ENCODE results near the gene CLCN5. TPM values are rescaled to one million over a fixed set of nuclear protein-coding genes. Genes with fewer than 3 reads are reported as not detected.
A peak's percentile ranks its signal among the peaks of the same experiment; 100 is the strongest.

CLCN5 gene
- total and polyA plus RNA-seq, 2 of the 13 experiments (the other 11 are each of a cell fraction or from before 2014, with no cell fraction given) = 7.8 to 27.3 TPM

DNA sequence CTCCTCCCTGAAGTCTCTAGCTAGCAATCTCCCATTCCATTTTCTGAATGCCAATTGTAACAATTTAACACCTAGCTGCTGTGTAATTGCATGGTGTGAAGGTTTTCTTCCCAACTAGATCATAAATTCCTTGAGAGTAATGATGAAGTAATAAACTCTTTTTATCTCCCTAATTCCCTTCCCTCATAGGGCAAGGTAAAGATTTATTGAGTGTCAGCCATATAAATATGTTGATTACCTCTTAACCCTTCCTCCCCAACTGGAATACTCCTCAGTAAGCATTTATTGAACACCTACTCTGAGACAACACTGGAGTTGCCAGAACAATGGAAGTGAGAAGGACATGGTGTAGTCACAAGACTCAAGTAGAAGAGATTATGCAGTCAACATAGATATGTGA, 112.7 kb downstream of the CLCN5 start:
- no peaks in the 10 kb centered on the region for H3K9me3 ChIP-seq (ENCODE audit: low read length)
- DNase-seq (ENCODE audit: low spot score) (no peak), ATAC-seq (no peak), FAIRE-seq (no peak)
- no peak overlapping the region for H2AFZ ChIP-seq (ENCODE audit: low read length)
- H3K4me2 ChIP-seq (ENCODE audit: low read depth, low read length) = no peak overlapping the region
- H3K4me3 ChIP-seq (replicated peaks in 1 of 3; ENCODE audit: insufficient read depth in 1 of 3, low read depth in 2 of 3, low read length in 3 of 3) = no peak overlapping the region
- H3K4me1 ChIP-seq (ENCODE audit: insufficient read depth, low read length) = peaks cover 21% of the 10 kb centered on the region
- TF ChIP-seq, protein P1, sequence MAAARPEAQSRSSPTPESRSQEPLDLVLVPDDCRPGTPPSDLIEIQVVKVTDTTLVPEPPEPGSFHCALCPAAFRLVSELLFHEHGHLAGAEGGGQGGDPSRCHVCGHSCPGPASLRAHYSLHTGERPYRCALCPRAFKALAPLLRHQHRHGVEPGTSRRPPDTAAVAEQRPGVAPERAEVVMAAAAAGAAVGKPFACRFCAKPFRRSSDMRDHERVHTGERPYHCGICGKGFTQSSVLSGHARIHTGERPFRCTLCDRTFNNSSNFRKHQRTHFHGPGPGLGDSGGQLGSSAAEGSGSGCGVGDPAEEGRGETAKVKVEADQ (CRISPR knock-in tag; IDR thresholded peaks at IDR 0.05; ENCODE audit: borderline replicate concordance) = no peak
- TF ChIP-seq GTF2F1 (IDR thresholded peaks at IDR 0.05; ENCODE audit: low read length) = no peak
- TF ChIP-seq IKZF4 (CRISPR knock-in tag; IDR thresholded peaks at IDR 0.05; ENCODE audit: borderline replicate concordance, low read depth, not compliant biosample characterization) = no peak
- no peak for TF ChIP-seq SMAD9 (CRISPR knock-in tag; IDR thresholded peaks at IDR 0.05)
- no peak for TF ChIP-seq TP53 (CRISPR knock-in tag; conservative IDR thresholded peaks at IDR 0.05)
- no peak for TF ChIP-seq NKX3-1 (CRISPR knock-in tag; IDR thresholded peaks at IDR 0.05)
- no TSS peak for BruUV-seq (replicated peaks)
- H3K27me3 ChIP-seq (ENCODE audit: control insufficient read depth in 1 of 2, insufficient read depth in 2 of 2, low read length in 2 of 2) = no peaks in the 10 kb centered on the region
- H4K20me1 ChIP-seq (ENCODE audit: insufficient read depth, low read length) = no peaks in the 10 kb centered on the region
- ChIA-PET CTCF (ENCODE audit: low intra/inter-chr PET ratio, low total read pairs) (no interaction called here), POLR2A (no interaction called here)
- H3K9ac ChIP-seq (ENCODE audit: insufficient read depth, low read depth, low read length) = no peak overlapping the region
- H3K27ac ChIP-seq (ENCODE audit: extremely low read length, insufficient read depth, low read length) = no peak overlapping the region
- in situ Hi-C loops (cut with HindIII; ENCODE audit: extremely low pct_ligation_motif_present, low pct_unique_long_range_greater_than_20kb) = no loop called here
- no peaks in the 10 kb centered on the region for H3K79me2 ChIP-seq (ENCODE audit: insufficient read depth, low read length)
- intact Hi-C loops (cut with micrococcal nuclease; ENCODE audit: unreplicated experiment) = no loop called here
- no peaks in the 10 kb centered on the region for H3K36me3 ChIP-seq (replicated peaks in 1 of 2; ENCODE audit: control insufficient read depth in 1 of 2, insufficient read depth in 2 of 2, low read length in 2 of 2)

DNA sequence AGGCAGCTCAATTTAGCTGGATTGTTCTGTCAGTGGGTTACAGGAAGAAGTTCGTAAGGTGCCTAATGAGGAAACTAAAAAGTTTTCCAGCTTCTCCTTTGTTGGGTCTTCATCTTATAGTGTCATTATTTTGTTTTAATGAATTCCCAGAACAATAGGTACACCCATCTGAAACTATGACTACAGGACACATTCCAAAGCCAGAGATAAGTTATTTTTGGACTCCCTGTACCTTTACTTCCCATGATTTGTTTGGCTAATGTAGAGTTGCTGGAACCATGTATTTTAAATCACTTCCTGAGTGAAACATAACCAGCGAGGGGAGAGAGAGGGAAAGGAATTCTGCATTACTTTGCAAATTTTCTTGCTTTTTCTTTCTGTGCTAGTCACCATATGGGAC, 114.0 kb downstream of the CLCN5 start:
- no TSS peak for BruUV-seq (replicated peaks)
- ChIA-PET POLR2A (no interaction called here), CTCF (ENCODE audit: low intra/inter-chr PET ratio, low total read pairs) (no interaction called here)
- no peaks in the 10 kb centered on the region for H3K79me2 ChIP-seq (ENCODE audit: insufficient read depth, low read length)
- H3K4me2 ChIP-seq (ENCODE audit: low read depth, low read length) = no peak overlapping the region
- no peak overlapping the region for H3K9ac ChIP-seq (ENCODE audit: insufficient read depth, low read depth, low read length)
- ATAC-seq (no peak), FAIRE-seq (peak; percentile 48), DNase-seq (ENCODE audit: low spot score) (no peak)
- WGBS (ENCODE audit: low lambda C conversion rate) = 81% methylated on average over 2 of the region's 2 CpGs
- no peaks in the 10 kb centered on the region for H3K9me3 ChIP-seq (ENCODE audit: low read length)
- H3K27ac ChIP-seq (ENCODE audit: extremely low read length, insufficient read depth, low read length) = no peak overlapping the region
- H3K4me3 ChIP-seq (replicated peaks in 1 of 3; ENCODE audit: insufficient read depth in 1 of 3, low read depth in 2 of 3, low read length in 3 of 3) = no peak overlapping the region
- no peaks in the 10 kb centered on the region for H3K36me3 ChIP-seq (replicated peaks in 1 of 2; ENCODE audit: control insufficient read depth in 1 of 2, insufficient read depth in 2 of 2, low read length in 2 of 2)
- peaks cover 21% of the 10 kb centered on the region for H3K4me1 ChIP-seq (ENCODE audit: insufficient read depth, low read length)
- H2AFZ ChIP-seq (ENCODE audit: low read length) = no peak overlapping the region
- no peaks in the 10 kb centered on the region for H4K20me1 ChIP-seq (ENCODE audit: insufficient read depth, low read length)
- intact Hi-C loops (cut with micrococcal nuclease; ENCODE audit: unreplicated experiment) (no loop called here), in situ Hi-C loops (cut with HindIII; ENCODE audit: extremely low pct_ligation_motif_present, low pct_unique_long_range_greater_than_20kb) (no loop called here)
- no peaks in the 10 kb centered on the region for H3K27me3 ChIP-seq (ENCODE audit: control insufficient read depth in 1 of 2, insufficient read depth in 2 of 2, low read length in 2 of 2)
- no peak for TF ChIP-seq JDP2 (CRISPR knock-in tag; IDR thresholded peaks at IDR 0.05; ENCODE audit: borderline replicate concordance)
- TF ChIP-seq BHLHE40 (IDR thresholded peaks at IDR 0.05; ENCODE audit: low read length) = no peak
- TF ChIP-seq, protein P2, sequence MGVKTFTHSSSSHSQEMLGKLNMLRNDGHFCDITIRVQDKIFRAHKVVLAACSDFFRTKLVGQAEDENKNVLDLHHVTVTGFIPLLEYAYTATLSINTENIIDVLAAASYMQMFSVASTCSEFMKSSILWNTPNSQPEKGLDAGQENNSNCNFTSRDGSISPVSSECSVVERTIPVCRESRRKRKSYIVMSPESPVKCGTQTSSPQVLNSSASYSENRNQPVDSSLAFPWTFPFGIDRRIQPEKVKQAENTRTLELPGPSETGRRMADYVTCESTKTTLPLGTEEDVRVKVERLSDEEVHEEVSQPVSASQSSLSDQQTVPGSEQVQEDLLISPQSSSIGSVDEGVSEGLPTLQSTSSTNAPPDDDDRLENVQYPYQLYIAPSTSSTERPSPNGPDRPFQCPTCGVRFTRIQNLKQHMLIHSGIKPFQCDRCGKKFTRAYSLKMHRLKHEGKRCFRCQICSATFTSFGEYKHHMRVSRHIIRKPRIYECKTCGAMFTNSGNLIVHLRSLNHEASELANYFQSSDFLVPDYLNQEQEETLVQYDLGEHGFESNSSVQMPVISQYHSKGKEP (CRISPR knock-in tag; IDR thresholded peaks at IDR 0.05) = no peak
- no peak for TF ChIP-seq ZFP90 (CRISPR knock-in tag; IDR thresholded peaks at IDR 0.05; ENCODE audit: borderline replicate concordance)
- TF ChIP-seq, protein P3, sequence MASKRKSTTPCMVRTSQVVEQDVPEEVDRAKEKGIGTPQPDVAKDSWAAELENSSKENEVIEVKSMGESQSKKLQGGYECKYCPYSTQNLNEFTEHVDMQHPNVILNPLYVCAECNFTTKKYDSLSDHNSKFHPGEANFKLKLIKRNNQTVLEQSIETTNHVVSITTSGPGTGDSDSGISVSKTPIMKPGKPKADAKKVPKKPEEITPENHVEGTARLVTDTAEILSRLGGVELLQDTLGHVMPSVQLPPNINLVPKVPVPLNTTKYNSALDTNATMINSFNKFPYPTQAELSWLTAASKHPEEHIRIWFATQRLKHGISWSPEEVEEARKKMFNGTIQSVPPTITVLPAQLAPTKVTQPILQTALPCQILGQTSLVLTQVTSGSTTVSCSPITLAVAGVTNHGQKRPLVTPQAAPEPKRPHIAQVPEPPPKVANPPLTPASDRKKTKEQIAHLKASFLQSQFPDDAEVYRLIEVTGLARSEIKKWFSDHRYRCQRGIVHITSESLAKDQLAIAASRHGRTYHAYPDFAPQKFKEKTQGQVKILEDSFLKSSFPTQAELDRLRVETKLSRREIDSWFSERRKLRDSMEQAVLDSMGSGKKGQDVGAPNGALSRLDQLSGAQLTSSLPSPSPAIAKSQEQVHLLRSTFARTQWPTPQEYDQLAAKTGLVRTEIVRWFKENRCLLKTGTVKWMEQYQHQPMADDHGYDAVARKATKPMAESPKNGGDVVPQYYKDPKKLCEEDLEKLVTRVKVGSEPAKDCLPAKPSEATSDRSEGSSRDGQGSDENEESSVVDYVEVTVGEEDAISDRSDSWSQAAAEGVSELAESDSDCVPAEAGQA (IDR thresholded peaks at IDR 0.05; ENCODE audit: low read depth) = no peak
- TF ChIP-seq, protein P3 (CRISPR knock-in tag; IDR thresholded peaks at IDR 0.05; ENCODE audit: borderline replicate concordance) = no peak
